Measurements from ENCODE around the gene ME3. TPM values are rescaled to one million over a fixed set of nuclear protein-coding genes. Genes with fewer than 3 reads are reported as not detected.
A peak's percentile ranks its signal among the peaks of the same experiment; 100 is the strongest.

The ME3 gene
- total RNA-seq, 1 experiment from 2014 or later = 35.3 TPM

GRCh38 chr11:86395061-86395551, 277.3 kb downstream of the ME3 start:
- ChIA-PET POLR2A (interaction anchor here (0.6 kb wide), 1 partner anchor 549 kb away, joined by 3 read pairs; no protein-coding TSS in a partner anchor), CTCF (no interaction called here)
- H3K36me3 ChIP-seq (ENCODE audit: control insufficient read depth, insufficient read depth, low read length) = no peaks in the 10 kb centered on the region
- no peaks in the 10 kb centered on the region for H3K27me3 ChIP-seq (ENCODE audit: control insufficient read depth, insufficient read depth, low read length)
- TF ChIP-seq CTCF (IDR thresholded peaks at IDR 0.05) (no peak), POLR2AphosphoS5 (IDR thresholded peaks at IDR 0.05; ENCODE audit: low read depth, low read length) (no peak), SIN3A (IDR thresholded peaks at IDR 0.05; ENCODE audit: borderline replicate concordance, insufficient read depth, low read depth, low read length) (no peak), TCF7L2 (IDR thresholded peaks at IDR 0.05; ENCODE audit: low read depth, low read length) (no peak), REST (IDR thresholded peaks at IDR 0.05; ENCODE audit: insufficient read depth in 1 of 2, low read depth in 2 of 2, low read length in 1 of 2) (no peak)
- BruUV-seq (replicated peaks) = no TSS peak
- intact Hi-C loops (cut with micrococcal nuclease; ENCODE audit: unreplicated experiment) = no loop called here
- no peak for DNase-seq (ENCODE audit: low read depth, low spot score)
- H3K9me3 ChIP-seq (ENCODE audit: control insufficient read depth, insufficient read depth, low read depth, low read length) = no peaks in the 10 kb centered on the region
- peak; percentile 81 for ATAC-seq
- H3K27ac ChIP-seq (ENCODE audit: low read length) = no peak overlapping the region
- no peaks in the 10 kb centered on the region for H3K4me1 ChIP-seq (ENCODE audit: control insufficient read depth, insufficient read depth, low read length)
- in situ Hi-C loops (cut with HindIII; ENCODE audit: low pct_unique_long_range_greater_than_20kb, low sequenced_read_pairs) = no loop called here
- no peak overlapping the region for H3K4me3 ChIP-seq (ENCODE audit: low read depth in 2 of 2, low read length in 2 of 2)

Other genes starting within 250 kb of the ME3 start
- gene PRSS23, start 127.9 kb upstream of the ME3 start, total RNA-seq (2021; ENCODE audit: unreplicated experiment) = 355 TPM